RPMI8226 (cell line): ENCODE measurements around the gene SLC4A3.
"Not testable (repeated sequence)": the region's sequence is repeated elsewhere in the genome, so short reads cannot be mapped to it uniquely, and the experiment has no call there.

Experiments used
- DNase-seq: peaks from one replicate; pipeline ENCODE4 v3.0.0-alpha.2; 2015

Gene SLC4A3

GRCh38 chr2:219651656-219652055, 24.2 kb downstream of the SLC4A3 start:
- DNase-seq: not testable (repeated sequence)

DNA sequence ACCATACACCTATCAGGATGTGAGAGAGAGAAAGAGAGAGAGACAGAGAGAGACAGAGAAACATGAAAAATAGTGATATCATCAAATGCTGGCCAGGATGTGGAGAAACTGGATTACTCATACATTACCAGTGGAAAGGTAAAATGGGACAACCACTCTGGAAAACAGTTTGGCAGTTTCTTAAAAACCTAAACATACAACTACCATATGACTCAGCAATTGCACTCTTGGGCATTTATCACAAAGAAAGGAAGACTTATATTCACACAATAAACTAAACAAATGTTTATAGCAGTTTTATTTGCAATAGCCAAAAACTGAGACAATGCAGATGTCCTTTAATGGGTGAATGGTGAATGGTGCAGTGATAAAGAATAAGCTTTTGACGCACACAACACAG, 29.1 kb downstream of the SLC4A3 start:
- DNase-seq: no peak

- no peak for DNase-seq
These were observed 30.9 kb downstream of the SLC4A3 start for GRCh38 chr2:219658196-219658846.

DNA sequence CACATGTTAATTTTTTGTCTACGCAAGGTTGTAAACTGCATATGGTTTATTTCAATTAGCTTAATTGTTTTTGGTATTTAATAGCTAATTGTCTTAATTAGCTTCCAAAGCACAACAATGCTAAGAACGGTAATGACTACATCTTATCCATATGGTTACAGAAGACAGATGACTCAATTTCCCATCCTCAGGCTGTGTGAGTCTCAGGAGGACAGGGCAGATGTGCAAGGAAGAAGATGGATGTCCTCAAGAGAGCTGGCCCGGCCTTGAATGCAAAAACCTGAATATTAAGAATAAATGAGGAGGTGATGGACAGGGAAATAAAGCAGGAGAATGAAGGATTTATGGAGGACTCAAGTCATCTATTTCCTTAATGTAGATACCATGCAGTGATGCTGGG, 31.4 kb downstream of the SLC4A3 start:
- no peak for DNase-seq

DNA sequence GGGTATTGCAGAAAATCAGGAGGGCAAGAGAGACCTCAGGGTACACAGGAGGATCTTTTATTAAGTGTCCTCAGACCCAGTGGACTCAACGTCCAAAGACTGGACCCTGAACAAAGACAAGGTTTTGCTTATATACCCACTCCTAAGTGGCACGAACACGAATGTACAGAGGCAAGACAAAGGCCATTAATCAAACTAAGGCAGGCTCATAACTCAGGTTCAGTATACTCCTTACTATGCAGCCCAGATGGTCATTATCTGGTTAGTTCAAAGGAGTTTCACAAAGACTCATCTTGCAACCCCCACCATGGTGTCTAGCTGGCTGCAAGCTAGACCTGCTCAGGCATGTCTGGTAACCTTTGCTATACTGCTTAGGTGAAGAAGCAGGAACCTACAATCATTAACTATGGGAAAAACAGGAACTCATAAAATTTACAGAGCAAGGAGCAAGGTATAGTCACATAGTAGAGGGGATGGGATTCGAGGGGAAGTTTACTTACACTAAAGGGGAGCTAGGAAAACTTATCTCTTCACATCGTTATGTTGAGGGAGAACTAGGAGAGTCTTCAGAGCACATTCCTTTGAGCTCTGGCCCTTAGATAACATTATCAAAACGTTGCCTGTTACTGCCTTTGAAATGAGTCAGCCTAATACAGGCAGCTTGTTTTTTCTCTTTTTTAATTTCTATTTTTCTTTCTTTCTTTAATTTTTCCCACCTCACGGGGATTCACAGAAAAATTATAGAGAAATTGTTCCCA, 33.9 kb downstream of the SLC4A3 start:
- DNase-seq: no peak

GRCh38 chr2:219661955-219662395, 34.5 kb downstream of the SLC4A3 start:
- DNase-seq: no peak

GRCh38 chr2:219662566-219662965, 35.1 kb downstream of the SLC4A3 start:
- DNase-seq: no peak

- no peak for DNase-seq
These were observed 35.8 kb downstream of the SLC4A3 start for GRCh38 chr2:219663116-219663762.

- DNase-seq: no peak
These were observed 36.6 kb downstream of the SLC4A3 start for GRCh38 chr2:219664041-219664440.

DNA sequence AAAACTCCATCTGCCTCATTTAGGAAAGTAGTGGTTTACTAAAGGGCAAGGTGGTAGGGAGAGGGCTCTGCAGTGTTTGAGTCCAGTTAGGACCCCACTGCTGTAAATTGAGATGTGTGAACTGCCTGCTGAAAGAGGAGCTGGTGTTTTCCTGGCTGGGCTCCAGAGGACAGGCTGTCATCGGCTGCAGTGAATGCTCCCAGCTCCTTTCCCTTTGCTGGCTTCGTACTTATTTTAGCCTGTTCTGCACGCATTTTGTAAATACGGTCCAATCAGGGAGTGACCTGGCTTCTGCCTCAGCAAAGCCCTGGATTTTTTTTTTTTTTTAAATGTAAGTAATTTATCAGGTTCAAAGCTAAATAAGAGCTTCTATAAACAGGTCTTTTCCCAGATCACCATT, 37.5 kb downstream of the SLC4A3 start:
- DNase-seq: no peak

- no peak for DNase-seq
These were observed 38.5 kb downstream of the SLC4A3 start for GRCh38 chr2:219665926-219666325.

DNA sequence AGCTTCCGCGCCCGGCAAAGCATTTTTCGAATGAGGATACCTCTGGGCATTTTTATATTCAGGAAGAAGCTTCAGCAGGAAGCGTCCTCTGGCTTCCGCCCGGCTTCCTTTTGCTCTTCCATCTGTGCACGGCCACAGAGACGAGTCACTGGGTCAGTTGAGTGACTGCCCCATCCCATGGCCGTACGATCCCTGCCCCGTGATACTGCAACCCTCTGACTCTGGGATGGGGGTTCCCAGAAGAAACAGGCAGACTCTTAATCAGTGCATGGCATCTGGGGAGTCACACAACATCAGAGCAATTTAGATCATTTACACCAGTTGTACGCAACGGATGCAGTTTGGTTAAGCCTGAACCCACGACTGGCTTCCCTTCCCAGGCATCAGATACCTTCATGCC, 40.9 kb downstream of the SLC4A3 start:
- no peak for DNase-seq

DNA sequence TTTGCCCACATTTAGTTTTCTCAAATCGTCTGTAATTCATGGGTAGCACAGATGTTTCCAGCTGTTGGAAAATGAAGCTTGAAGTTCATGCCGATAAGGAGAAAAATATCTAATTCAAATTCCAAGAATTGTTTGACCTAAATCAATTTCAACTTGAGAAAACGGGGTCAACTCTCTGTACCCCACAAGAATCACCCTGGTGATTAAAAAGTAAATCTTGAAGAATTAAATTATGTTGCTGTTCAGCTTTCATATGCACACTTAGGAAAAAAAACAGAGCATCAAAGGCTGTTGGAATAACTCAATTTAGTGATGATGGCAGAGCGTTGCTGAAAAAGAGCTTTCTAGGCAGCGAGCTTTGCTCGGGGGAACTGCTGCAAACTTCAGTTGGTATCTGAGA, 43.0 kb downstream of the SLC4A3 start:
- DNase-seq: no peak

GRCh38 chr2:219671279-219671678, 43.8 kb downstream of the SLC4A3 start:
- no peak for DNase-seq

DNA sequence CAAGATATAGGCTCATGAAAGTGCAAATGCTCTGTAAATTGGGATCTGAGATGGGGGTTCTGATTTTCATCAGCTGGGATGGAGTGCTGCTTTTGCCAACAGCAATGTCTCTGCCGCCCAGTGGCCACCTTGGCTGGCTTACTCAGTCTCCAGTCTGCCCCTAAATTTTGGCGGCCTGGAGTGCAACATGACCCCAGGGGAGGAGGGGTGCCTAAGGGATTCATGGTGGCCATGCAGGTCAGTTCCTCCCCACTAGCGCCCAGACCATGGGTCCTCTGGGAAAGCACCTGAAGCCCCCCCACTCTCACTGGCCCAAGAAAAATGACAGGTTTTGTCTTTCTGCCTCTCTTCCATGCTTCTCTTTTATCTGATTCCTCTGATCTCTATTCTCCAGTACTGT, 45.0 kb downstream of the SLC4A3 start:
- no peak for DNase-seq

GRCh38 chr2:219675221-219675620, 47.8 kb downstream of the SLC4A3 start:
- DNase-seq: no peak

DNA sequence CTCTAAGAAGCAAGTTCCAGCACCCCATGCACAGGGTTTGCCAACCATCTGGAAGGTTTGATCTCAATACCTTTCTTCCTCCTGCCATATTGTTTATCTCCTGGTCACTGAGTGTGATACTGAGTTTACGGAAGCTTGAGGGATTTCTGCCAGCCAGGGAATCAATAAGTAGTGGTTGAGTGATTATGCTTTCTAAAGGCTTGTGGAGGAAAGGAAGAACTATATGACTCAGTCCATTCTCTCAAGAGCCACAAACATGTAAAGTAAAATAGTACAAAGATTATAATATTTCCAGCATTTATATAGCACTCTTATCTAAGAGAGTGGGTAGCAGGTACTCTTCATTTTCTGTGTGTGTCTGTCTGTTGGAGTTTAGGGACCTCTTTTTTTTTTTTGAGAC, 49.2 kb downstream of the SLC4A3 start:
- no peak for DNase-seq

- no peak for DNase-seq
These were observed 51.6 kb downstream of the SLC4A3 start for GRCh38 chr2:219679041-219679440.

- no peak for DNase-seq
These were observed 52.1 kb downstream of the SLC4A3 start for GRCh38 chr2:219679571-219679970.

GRCh38 chr2:219680958-219681693, 53.7 kb downstream of the SLC4A3 start:
- no peak for DNase-seq

DNA sequence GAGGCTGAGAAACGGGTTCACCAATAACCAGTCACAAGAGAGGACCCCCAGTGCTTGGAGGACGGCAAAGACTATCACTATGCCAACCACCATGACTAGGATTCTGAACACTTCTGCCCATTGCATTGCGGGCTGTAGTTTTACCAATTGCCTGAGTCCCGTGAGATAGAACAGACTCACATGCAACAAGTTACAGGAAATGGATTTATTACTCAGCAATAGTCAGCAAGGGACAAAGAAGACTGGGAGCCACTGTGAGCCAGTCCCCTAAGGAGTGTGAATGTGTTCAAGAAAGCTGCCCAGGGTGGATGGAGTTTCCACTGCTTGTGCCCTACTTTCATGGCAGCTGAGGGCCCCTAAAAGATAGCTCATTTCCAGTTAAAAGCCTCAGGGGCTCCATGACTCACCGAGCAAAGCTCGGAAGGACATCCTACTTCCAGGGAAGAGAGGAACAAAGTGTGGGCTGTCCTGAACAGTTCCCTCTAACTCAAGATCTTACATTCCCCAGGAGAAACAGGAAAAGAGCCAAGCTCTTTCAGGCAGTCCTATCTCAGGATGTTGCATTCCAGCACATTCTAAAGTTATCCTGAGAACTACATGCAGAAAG, 54.4 kb downstream of the SLC4A3 start:
- no peak for DNase-seq

GRCh38 chr2:219683474-219683873, 56.0 kb downstream of the SLC4A3 start:
- not testable (repeated sequence) for DNase-seq
